ENCODE results near the gene TUBB2A.
"Not testable (repeated sequence)": the region's sequence is repeated elsewhere in the genome, so short reads cannot be mapped to it uniquely, and the experiment has no call there.

TUBB2A gene

DNA sequence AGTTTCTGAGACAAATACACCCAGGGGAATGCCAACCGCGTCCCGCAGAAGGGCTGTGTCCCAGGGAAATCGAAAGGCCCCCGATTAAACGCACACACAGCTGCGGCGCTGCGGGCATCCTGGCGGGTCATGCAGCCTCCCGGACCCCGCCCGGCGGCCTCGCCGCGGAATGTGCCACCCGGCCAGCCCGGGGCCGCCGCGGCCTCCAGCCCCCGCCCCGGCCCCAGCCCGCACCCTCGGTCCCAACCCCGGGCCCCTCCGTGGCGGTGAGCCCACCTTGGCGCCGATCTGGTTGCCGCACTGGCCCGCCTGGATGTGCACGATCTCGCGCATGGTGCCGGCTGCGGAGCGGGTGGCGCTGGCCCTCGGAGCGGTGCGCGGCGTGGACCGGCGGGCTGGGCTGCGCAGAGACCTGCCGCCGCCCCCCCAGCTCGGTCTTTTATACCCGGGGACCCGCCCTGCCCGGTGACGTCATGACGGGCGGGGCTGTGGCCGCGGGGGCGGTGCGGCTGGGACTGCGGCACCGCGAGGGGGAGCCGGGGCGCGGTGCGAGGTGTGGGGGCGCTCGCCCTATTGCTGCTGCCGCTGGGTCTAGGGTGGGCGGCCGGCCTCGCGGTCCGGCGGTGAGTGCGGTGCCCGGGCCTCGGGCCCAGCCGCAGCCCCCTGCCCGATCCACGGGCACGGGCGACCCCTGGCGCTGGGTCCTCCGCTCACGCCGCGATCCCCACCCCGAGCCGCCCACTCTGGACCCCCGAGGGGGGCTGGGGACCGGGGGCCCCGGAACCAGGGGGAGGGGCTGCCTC, at the start of gene TUBB2A:
Gene TUBB2A, minus strand, starts transcription at position 414 of the 803 bp plus-strand sequence. Its CDS starts 81 bp downstream, at position 333.
- Histone ChIP-seq H3K4me3 (peak within 1 kb of the TSS; percentile 78 to 97 (median 93)), H3K27ac (peak within 1 kb of the TSS; percentile 93 to 100 (median 99))

- Histone ChIP-seq H3K4me3 (no peak overlapping the region), H3K27ac (peak overlapping the region in 16 of 21 experiments; percentile 13 to 91 (median 73))
These were observed 49.1 kb upstream of the TUBB2A start for GRCh38 chr6:3206339-3207015.

DNA sequence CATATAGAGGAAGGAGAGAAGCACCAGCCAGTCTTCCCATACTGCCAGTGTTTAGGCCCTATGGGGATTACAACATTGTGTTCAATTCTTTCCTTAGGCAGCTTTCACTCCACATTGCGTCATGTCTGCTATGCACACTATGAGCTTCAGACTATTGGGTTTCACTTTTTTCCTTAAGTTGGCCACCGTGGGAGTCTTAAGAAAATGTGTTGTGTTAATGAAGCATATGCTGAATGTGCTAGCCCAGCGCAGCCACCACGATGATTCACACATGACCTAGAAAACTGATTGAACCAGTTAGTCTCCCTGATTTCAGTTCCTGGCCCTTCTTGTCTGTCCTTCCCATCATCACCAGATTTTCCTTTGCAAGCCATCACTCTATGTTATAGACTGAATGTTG, 48.6 kb upstream of the TUBB2A start:
- Histone ChIP-seq H3K4me3 (no peak overlapping the region), H3K27ac (peak overlapping the region in 18 of 21 experiments; percentile 22 to 91 (median 67))

DNA sequence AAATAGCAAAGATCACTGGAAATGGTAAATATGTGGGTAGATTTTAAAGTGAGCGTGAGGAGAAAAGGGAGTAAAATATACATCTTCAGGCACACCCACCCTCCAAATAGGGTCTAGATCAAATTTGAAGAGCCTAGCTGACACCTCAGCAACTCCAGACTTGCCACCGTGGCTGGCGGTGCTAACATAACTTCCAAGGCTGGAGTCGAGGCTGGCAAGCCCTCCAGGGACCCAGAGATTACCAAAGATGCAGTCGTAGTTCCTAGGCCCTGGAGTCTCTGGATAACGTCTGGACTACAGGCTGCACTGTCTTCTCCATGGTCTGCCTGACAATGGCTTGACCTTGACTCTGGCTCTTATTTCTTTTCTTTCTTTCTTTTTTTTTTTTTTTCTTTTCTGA, 47.6 kb upstream of the TUBB2A start:
- Histone ChIP-seq H3K4me3 (no peak overlapping the region), H3K27ac (peak overlapping the region in 2 of 21 experiments; percentile 59 to 69)

- H3K4me3 ChIP-seq: no peak overlapping the region
- H3K27ac ChIP-seq: no peak overlapping the region
These were observed 45.8 kb upstream of the TUBB2A start for GRCh38 chr6:3202999-3203696.

GRCh38 chr6:3201388-3201787, 44.0 kb upstream of the TUBB2A start:
- Histone ChIP-seq H3K4me3 (no peak overlapping the region), H3K27ac (no peak overlapping the region)

DNA sequence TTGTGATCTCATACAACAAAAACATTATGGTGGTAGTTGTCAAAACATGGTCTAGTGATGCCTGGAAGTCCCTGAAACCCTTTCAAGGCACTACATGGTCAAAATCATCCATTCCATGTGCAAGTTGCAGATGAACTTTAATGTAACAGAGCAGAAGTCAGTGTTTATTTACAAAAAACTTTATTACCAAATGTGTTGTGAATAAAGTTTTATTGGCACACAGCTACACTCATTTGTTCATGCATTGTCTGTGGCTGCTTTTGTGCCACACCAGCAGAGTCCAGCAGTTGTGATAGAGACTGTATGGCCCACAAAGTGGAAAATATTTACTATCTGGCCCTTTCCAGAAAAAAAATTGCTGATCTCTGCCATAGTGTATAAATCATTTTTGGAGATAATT, 43.3 kb upstream of the TUBB2A start:
- no peak overlapping the region for H3K4me3 ChIP-seq
- no peak overlapping the region for H3K27ac ChIP-seq

DNA sequence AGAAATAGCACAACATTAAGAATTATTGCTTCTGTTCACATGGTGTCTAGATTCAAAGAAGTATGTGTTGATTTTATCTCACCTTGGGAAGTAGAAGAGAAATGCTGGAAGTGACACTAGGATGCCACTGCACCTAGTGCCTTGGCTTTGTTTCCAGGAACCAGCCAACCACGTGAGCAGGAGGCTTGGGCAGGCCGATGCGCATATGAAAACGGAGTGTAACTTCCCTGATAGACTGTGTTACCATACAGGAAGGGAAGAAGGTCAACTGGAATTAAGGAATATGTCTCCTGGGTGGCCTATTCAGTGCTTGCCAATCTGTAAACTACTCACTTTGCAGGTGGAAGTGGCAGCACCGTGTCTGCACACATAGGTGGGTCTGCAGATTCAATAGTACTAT, 42.0 kb upstream of the TUBB2A start:
- no peak overlapping the region for H3K27ac ChIP-seq
- no peak overlapping the region for H3K4me3 ChIP-seq

- H3K4me3 ChIP-seq, H3K27ac ChIP-seq: not testable (repeated sequence)
These were observed 40.4 kb upstream of the TUBB2A start for GRCh38 chr6:3197734-3198133.

DNA sequence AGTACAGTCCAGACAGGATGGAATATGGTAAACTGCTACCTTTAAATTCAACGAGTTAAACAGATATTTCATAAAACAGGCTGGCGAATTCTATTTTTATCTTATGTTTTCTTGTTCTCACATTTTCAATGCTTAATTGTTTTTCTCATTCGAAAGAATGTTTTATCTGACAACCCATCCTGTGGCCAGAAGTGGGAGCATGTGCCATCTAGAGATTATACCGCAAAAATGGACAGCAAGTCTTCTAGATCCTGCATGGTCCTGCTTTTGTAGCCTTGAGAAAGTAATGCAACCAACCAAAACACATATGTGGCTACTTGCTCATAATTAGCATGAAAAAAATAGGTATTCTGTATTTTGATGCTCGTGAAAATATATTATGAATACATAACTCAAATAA, 39.4 kb upstream of the TUBB2A start:
- Histone ChIP-seq H3K27ac (no peak overlapping the region), H3K4me3 (no peak overlapping the region)

DNA sequence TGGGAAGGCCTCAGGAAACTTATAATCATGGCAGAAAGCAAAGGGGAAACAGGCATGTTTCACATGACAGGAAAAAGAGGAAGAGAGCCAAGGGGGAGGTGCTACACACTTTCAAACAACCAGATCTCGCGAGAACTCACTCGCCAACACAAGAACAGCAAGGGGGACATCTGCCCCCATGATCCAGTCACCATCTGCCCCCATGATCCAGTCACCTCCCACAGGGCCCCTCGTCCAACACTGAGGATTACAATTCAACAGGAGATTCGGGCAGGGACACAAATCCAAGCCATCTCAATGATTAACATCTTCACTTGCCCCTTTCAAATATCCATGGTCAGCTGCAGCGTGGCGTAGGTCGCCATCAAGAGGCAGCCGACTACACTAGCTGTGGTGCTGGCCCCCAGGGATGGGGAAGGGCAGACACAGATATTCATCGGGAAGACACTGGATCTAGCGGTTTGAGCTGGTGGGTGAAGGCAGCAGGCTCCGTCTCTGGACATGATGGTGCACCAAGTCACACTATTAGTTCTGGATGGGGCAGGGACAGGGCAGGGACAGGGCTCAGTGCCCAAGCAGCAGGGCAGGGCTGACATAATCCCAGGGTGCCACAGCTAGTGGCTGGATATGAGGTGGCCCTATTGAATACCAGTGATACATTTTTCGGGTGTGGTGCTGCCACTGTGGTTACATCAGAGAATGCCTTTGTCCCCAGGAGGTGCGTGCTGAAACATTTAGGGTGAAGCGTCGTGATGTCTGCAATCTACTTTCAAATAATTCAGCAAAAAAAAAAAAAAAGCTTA, 38.6 kb upstream of the TUBB2A start:
- no peak overlapping the region for H3K4me3 ChIP-seq
- peak overlapping the region in 2 of 21 experiments; percentile 21 to 70 for H3K27ac ChIP-seq

DNA sequence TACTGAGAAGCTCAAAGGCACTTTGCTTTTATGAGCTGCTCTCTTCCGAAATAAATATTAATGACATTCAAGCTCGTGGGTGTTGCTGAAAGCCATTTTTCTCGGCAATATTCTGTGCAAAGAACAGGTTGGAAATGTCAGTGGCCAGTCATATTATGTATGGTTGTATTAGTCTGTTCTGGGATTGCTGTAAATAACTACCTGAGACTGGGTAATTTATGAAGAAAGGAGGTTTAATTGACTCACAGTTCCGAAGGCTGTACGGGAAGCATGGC, 38.0 kb upstream of the TUBB2A start:
- peak overlapping the region in 2 of 21 experiments; percentile 21 to 70 for H3K27ac ChIP-seq
- no peak overlapping the region for H3K4me3 ChIP-seq

- H3K27ac ChIP-seq: peak overlapping the region in 7 of 21 experiments; percentile 14 to 70 (median 54)
- no peak overlapping the region for H3K4me3 ChIP-seq
These were observed 37.4 kb upstream of the TUBB2A start for GRCh38 chr6:3194535-3195419.

DNA sequence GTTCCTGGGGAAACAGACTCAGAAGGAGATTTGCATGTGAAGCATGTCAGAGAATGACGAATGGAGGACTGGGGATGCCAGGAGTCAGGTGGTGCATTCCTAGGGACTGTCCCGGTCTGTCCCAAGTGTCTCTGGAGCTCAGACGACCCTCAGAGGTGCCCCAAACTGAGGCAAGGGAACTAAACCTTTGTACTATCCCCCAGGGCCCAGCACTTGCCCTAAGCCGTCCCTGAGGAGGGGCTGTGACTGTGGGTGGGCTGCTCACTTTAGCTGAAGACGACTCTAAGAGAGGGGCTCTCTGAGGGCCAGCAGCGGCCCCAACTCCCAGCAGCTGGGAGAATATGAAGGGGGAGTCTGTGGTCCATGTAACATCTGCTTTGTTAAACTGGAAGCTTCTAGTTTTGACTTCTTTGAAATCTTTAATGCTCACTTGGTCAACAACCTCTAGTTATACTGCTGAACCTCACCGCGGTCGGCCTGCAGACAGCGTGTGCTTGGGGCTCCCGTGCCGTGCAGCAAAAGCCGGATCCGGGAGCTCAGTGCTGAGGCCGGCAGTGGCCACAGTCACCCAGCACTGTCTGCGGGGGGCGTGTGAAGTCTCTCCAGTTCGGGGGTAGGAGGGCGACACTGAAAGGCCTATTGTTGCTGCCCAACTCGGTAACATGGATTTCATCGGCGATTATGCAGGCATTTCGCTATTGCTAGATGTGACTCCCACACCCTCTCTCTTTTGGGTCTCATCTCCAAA, 35.9 kb upstream of the TUBB2A start:
- peak overlapping the region in 1 of 21 experiments; percentile 13 for H3K27ac ChIP-seq
- no peak overlapping the region for H3K4me3 ChIP-seq

GRCh38 chr6:3190779-3191178, 33.4 kb upstream of the TUBB2A start:
- no peak overlapping the region for H3K27ac ChIP-seq
- no peak overlapping the region for H3K4me3 ChIP-seq

DNA sequence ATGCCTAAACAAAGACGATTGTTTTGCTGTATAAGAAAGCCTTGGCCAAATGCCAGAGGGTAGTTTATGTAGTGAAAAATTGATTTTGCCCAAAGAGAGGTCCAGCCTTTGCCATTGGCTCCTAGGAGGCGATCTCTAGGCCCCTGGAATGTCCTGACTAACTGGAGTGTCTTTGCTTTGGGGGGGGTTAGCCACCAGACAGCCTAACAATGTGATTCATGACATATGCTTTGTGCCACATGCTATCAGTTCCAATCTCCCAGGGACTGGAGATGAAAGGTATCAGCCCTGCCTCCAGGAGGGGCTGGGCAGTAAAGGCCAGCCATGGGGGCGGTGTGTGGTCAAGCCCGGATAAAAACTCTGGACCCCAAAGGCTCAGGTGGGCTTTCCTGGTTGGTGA, 32.7 kb upstream of the TUBB2A start:
- Histone ChIP-seq H3K4me3 (no peak overlapping the region), H3K27ac (no peak overlapping the region)

DNA sequence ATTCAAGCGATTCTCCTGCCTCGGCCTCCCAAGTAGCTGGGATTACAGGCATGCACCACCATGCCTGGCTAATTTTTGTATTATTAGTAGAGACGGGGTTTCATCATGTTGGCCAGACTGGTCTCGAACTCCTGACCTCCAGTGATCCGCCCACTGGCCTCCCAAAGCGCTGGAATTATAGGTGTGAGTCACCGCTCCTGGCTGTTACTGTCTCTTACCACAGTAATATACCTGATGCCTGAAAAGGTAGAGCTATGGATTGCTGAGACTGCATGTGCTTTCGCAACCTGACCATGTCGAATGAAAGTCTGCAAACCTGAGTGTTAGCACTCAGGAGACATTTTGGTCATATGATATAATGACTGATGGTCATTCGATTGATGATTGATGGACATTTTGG, 31.8 kb upstream of the TUBB2A start:
- not testable (repeated sequence) for H3K4me3 ChIP-seq, H3K27ac ChIP-seq

DNA sequence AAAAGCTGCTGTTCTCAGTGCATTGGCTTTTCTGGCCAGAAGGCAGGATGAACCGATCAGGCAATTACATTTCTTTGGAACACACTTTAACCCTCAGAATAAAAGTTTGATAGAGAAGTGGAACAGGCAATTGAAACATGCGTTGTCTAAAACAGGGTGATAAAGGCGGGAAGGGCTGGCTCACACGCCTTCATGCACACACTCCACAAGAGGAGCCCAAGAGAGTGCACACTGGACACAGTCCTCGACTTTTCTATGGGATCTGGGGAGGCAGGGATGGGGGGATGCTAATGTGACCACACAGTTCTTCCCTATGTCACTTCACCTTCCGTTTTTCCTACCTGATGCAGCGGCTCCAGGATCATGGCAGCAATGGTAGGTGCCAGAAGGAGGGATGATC, 30.9 kb upstream of the TUBB2A start:
- no peak overlapping the region for H3K27ac ChIP-seq
- no peak overlapping the region for H3K4me3 ChIP-seq

Data from skin epidermis (tissue), 12 donors.